ENCODE data around the gene JAK1.

DNA sequence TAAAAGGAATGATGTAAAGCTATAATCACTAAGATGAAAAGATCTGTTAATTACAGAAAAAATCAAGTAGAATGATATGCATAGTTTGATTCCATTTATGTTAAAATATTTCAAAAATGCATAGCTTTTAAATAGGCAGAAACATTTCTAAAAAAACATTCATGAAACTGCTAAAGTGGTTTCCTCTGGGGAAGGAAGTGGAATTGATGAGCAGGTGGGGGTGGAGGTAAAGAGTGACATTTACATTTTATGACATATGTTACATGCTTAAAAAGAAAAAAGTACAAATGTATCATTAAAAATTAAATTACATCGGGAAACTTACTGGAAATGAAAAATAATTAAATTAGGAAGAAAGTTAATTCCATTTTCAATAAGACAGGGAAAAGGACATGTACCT is 42.8 kb upstream of the JAK1 start:
- TF ChIP-seq, protein P1, sequence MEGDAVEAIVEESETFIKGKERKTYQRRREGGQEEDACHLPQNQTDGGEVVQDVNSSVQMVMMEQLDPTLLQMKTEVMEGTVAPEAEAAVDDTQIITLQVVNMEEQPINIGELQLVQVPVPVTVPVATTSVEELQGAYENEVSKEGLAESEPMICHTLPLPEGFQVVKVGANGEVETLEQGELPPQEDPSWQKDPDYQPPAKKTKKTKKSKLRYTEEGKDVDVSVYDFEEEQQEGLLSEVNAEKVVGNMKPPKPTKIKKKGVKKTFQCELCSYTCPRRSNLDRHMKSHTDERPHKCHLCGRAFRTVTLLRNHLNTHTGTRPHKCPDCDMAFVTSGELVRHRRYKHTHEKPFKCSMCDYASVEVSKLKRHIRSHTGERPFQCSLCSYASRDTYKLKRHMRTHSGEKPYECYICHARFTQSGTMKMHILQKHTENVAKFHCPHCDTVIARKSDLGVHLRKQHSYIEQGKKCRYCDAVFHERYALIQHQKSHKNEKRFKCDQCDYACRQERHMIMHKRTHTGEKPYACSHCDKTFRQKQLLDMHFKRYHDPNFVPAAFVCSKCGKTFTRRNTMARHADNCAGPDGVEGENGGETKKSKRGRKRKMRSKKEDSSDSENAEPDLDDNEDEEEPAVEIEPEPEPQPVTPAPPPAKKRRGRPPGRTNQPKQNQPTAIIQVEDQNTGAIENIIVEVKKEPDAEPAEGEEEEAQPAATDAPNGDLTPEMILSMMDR (IDR thresholded peaks at IDR 0.05), result no peak
- TF ChIP-seq, protein P2, sequence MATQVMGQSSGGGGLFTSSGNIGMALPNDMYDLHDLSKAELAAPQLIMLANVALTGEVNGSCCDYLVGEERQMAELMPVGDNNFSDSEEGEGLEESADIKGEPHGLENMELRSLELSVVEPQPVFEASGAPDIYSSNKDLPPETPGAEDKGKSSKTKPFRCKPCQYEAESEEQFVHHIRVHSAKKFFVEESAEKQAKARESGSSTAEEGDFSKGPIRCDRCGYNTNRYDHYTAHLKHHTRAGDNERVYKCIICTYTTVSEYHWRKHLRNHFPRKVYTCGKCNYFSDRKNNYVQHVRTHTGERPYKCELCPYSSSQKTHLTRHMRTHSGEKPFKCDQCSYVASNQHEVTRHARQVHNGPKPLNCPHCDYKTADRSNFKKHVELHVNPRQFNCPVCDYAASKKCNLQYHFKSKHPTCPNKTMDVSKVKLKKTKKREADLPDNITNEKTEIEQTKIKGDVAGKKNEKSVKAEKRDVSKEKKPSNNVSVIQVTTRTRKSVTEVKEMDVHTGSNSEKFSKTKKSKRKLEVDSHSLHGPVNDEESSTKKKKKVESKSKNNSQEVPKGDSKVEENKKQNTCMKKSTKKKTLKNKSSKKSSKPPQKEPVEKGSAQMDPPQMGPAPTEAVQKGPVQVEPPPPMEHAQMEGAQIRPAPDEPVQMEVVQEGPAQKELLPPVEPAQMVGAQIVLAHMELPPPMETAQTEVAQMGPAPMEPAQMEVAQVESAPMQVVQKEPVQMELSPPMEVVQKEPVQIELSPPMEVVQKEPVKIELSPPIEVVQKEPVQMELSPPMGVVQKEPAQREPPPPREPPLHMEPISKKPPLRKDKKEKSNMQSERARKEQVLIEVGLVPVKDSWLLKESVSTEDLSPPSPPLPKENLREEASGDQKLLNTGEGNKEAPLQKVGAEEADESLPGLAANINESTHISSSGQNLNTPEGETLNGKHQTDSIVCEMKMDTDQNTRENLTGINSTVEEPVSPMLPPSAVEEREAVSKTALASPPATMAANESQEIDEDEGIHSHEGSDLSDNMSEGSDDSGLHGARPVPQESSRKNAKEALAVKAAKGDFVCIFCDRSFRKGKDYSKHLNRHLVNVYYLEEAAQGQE (IDR thresholded peaks at IDR 0.05; ENCODE audit: insufficient read depth in 1 of 2, low read depth in 2 of 2, low read length in 1 of 2), result no peak
- TF ChIP-seq POLR2AphosphoS5 (IDR thresholded peaks at IDR 0.05; ENCODE audit: low read depth, low read length), result no peak
- TF ChIP-seq TCF7L2 (IDR thresholded peaks at IDR 0.05; ENCODE audit: low read depth, low read length), result no peak
- no peak for TF ChIP-seq SIN3A (IDR thresholded peaks at IDR 0.05; ENCODE audit: borderline replicate concordance, insufficient read depth, low read depth, low read length)

All from Panc1 (cell line).